ENCODE results near the gene CYP46A1.

Gene CYP46A1

GRCh38 chr14:99715266-99716000 is 31.3 kb downstream of the CYP46A1 start:
- no peak for DNase-seq (ENCODE audit: low read depth in 2 of 2)

DNA sequence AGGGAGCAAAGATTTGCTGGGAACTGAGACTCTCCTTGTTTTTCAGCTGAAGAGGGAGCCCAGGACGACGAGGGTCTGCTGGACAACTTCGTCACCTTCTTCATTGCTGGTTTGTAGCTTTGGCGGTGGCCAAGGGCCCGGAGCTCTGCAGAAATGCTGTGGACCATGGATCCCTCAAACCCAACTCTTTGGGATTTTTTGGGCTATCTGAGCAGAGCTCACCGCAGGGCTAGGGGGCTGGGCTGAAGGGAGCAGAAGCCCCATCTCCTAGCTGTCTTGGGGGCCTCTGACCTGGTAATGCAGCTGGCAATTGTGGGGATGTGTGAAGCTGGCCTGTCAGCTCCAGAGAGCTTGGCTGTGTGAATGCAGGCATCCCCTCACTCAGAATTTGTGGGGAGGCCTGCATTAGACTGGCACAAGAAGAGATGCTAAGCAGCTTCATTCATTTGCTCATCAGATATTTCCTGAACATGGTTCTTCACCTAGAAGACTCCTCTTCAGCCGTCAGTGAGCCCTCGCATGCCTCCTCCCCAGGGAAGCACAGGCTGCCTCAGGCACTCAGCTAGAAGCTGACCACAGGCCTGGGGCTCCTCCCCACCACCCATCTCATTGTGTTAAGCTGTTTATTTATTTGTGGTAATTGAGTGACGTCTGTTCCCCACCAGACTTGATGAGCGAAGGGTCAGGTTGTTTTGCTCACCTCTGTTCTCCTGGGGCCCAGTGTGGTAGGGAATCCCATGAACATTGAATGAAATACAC is 32.2 kb downstream of the CYP46A1 start:
- no peak for DNase-seq (ENCODE audit: low read depth in 2 of 2)

GRCh38 chr14:99716850-99717681 is 33.0 kb downstream of the CYP46A1 start:
- DNase-seq (ENCODE audit: low read depth in 2 of 2): no peak

GRCh38 chr14:99717682-99718013 is 33.5 kb downstream of the CYP46A1 start:
- no peak for DNase-seq (ENCODE audit: low read depth in 2 of 2)

- DNase-seq (ENCODE audit: low read depth in 2 of 2): no peak
Measured at GRCh38 chr14:99718031-99718810, 34.1 kb downstream of the CYP46A1 start.

DNA sequence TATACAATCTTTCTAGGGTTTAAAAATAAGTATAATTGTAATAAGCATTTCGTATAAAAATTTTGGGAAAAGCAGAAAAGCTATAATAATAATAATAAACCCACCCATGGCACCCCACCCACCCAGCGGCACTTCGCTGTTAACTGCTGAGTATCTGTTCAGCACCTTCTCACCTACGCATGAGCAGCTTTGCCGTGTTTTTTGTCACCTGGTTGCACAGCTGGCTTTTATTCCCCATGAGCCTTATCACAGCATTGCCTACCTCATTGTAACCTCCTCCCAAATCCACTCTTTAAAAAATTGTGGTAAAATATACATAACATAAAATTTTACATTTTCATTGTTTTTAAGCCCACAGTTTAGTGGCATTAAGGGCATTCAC is 34.7 kb downstream of the CYP46A1 start:
- DNase-seq (ENCODE audit: low read depth in 2 of 2): no peak

DNA sequence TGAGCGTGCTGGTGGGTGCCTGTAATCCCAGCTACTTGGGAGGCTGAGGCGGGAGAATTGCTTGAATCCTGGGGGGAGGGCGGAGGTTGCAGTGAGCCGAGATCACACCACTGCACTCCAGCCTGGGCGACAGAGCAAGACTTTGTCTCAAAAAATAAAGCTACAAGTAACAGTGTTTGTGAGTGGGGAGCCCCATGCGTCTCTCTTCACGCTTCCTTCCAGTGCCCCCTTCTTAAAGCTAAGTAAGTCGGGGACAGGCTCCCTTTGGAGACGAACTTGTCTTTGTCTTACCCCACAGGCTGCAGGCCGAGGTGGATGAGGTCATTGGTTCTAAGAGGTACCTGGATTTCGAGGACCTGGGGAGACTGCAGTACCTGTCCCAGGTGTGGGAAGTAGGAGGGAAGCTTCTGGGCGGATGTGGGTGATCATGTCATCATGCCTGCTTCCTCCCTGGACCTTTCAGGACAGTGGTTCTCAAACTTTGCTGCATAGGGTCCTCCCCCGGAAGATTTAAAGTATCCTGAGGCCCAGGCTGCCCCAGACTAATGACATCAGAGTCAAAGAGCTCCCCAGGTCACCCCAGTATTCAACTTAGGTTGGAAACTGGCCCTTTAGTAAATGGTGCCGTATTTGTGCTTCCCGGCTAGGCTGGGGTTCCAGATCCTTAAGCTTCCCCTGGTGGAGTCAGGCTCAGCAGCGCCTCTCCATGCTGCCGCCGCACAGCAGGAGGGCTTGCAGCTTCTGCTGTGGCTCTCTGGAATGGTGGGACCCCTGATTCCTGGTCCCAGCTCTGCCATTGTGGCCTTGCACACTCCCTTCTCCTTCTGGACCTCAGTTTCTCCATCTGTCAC is 37.1 kb downstream of the CYP46A1 start:
- DNase-seq (ENCODE audit: low read depth in 2 of 2): no peak

GRCh38 chr14:99721792-99722516 is 37.9 kb downstream of the CYP46A1 start:
- DNase-seq (ENCODE audit: low read depth in 2 of 2): no peak

GRCh38 chr14:99722741-99723140 is 38.6 kb downstream of the CYP46A1 start:
- DNase-seq (ENCODE audit: low read depth in 2 of 2): no peak

GRCh38 chr14:99724196-99724891 is 40.2 kb downstream of the CYP46A1 start:
- DNase-seq (ENCODE audit: low read depth in 2 of 2): no peak

DNA sequence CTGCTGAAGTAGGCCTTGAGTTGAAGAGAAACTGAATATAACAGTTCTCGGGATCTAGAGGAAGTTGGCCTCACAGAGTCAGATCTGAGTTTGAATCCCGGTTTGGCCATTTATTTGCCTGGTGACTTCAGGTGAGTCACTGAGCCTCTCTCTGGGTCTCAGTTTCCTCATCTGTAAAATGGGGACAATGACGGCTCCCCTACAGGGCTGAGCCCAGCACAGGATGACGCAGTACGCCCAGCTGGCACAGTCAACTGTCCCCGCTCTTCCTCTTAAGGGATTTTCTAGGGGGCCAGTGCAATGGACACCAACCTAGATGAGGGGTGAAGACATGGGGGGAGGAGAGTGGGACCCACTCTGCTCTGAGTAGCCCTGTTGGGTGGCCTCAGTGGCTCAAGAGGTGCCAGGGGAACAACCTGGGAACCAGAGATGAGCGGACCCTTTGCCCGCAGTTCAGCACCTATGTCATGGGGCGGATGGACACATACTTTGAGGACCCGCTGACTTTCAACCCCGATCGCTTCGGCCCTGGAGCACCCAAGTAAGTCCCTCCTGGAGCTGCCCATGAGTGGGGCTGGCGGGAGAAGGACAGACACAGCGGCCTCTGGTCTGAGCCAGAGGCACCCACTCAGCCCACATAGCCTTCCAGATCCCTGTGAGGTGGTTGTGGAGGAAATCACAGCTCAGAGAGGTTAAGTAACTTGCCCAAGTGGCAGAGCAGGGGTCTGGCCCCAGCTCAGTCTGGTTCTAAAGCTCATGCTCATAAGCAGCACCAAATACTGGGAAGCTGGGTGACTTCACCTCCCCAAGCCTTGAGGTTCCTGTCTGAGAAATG is 41.1 kb downstream of the CYP46A1 start:
- no peak for DNase-seq (ENCODE audit: low read depth in 2 of 2)

DNA sequence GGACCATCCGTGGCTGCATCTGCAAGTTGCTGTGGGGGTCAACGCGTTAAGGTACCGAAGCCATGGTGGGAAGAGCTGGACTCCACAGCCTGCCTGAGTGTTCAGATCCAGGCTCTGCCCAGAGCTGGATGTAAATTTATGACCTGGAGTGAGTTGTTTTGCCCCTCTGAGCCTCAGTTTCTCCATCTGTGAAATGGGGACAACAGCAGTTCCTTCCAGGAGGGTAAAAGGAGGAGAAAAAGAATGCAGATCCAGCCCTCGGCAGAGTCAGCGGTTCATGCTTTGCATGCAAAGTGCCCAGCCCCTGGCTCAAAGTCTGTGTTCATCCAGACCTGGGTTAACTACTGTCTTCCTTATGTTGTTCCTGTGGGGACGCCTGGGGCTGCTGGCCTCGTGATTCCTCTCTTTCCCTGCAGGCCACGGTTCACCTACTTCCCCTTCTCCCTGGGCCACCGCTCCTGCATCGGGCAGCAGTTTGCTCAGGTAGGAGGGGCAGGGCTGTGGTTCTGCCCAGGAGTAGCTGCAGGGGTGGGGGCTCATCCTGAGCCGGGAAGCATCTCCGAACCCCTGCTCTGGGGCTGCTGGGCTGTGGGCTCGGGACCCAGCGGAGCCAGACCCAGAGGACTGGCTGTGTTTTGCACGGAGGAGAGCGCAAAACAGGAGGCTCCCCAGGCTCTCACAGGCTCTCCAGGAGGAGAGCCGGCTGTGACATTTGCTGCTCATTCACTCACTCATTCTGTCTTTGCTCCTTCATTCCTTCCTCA is 41.9 kb downstream of the CYP46A1 start:
- DNase-seq (ENCODE audit: low read depth in 2 of 2): no peak

GRCh38 chr14:99726538-99727095 is 42.5 kb downstream of the CYP46A1 start:
- DNase-seq (ENCODE audit: low read depth in 2 of 2): no peak

DNA sequence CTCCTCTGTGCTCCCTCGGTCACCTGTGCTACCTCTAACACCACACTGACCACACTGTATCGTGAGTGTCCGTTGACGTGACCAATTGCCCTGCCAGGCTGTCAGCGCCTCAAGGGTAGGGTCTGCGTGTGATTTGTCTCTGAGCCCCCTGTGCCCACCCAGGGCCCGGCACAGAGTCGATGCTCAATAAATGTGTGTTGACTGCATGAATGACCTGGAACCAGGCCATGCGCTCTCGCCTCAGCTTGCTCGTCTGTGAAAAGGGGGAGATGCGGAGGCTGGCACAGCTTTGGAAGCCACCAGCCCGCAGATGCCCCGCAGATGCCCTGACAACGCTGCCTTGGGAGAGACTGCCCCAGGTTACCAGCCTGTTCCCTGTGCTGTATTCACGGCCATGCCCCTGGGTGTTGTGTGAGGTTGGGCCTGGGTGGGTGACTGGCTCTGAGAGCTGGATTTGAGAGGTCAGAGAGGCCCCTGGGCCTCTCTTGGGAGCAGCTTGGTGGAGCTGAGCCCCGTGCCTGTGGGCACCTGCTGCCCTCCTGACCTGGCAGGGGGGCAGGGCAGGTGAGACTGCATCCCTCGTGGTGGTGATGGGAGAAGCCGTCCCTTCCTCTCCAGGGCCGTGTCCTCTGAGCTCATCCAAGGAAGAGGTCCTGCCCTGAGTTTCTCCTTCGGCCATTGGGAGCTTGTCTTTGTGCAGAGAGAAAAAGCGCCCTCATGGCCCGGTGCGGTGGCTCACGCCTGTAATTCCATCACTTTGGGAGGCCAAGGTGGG is 43.2 kb downstream of the CYP46A1 start:
- no peak for DNase-seq (ENCODE audit: low read depth in 2 of 2)

DNA sequence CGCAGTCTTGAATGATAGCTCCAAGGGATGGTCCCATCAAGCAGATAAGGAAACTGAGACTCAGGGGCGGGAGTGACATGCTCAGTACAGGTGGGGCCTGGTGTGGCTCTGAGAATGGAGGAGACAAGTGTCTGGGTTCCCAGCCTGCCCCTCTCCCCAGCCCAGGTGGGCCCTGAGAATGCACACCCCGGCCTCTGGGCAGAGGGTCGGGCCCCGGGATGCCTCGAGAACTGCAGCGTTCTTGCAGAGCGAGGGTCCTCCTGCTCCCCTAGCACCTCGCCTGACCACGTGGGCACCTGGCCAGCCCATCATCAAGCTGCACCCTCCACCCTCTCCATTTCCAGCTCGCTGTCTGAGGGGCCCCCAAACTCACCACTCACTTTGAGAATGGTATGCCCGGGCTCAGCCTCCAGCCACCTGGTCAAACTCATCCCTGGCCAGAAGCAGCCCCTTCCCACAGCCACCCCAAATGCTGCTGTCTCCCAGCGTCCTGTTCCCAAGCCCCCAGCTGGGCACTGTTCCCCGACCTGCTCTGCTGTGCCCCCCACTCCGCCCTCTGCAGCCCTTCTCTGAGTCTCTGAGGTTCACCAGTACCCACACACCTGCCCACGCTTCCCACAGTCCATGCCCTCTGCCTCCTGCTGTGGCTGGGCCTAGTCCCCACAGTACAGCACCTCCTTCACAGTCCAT is 44.3 kb downstream of the CYP46A1 start:
- no peak for DNase-seq (ENCODE audit: low read depth in 2 of 2)

DNA sequence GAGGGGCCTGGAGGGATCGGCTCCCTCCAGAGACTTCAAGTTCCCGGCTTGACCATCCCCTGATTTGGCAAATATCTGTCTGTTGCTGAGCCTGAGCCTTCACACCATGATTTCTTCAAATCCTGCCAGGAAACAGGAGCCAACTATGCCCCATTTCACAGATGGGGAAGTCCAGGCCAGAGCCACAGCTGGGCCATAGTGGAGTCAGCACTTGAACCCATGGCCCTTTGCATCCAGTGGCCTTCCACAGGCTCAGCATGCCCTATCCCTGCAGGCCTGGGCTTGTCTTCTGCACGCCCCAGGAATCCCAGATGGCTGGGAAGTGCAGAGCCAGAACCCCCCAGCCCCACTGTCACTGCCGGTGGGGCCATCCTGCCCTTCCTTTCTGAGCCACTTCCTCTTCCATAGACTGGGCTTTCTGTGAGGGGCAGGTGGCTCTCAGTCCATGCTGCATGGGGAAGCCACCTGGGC is 44.9 kb downstream of the CYP46A1 start:
- DNase-seq (ENCODE audit: low read depth in 2 of 2): no peak
